OCI-LY1 (cell line): ENCODE measurements around the gene CS.

Source experiments
- H2AFZ ChIP-seq: fragments of 200-600 bp; sonication (generic), shearing (Covaris generic); 2 replicates; pipeline ENCODE4 v1.6.0; 2014; ENCODE audit warnings: antibody characterized with exemption, mild to moderate bottlenecking, low read length
- H3F3A ChIP-seq: fragments of 200-600 bp; sonication (generic), shearing (Covaris generic); 2 replicates; pipeline ENCODE4 v1.6.0; 2014; ENCODE audit warnings: mild to moderate bottlenecking, antibody characterized with exemption, low read length, moderate library complexity; ENCODE audit not compliant: insufficient read depth
- H3K27ac ChIP-seq: fragments of 200-600 bp; sonication (generic); 2 replicates; pipeline ENCODE4 v1.5.1; 2014; ENCODE audit warnings: low read length, mixed run types, mild to moderate bottlenecking, low read depth; ENCODE audit not compliant: poor library complexity, severe bottlenecking
- H3K27me3 ChIP-seq: fragments of 200-600 bp; sonication (generic); 2 replicates; pipeline ENCODE4 v1.6.0; 2014; ENCODE audit warnings: antibody characterized with exemption, mild to moderate bottlenecking, low read length, moderate library complexity; ENCODE audit not compliant: insufficient read depth
- H3K36me3 ChIP-seq: fragments of 200-600 bp; sonication (generic); 2 replicates; pipeline ENCODE4 v1.6.1; 2014; ENCODE audit warnings: mild to moderate bottlenecking, antibody characterized with exemption, low read length, moderate library complexity, mixed read lengths; ENCODE audit not compliant: insufficient read depth
- H3K4me1 ChIP-seq: fragments of 200-600 bp; sonication (generic); 2 replicates; pipeline ENCODE4 v1.5.1; 2014; ENCODE audit warnings: mild to moderate bottlenecking, low read length, moderate library complexity; ENCODE audit not compliant: insufficient read depth, severe bottlenecking
- H3K4me2 ChIP-seq: fragments of 200-600 bp; sonication (generic), shearing (Covaris generic); 2 replicates; pipeline ENCODE4 v1.6.1; 2014; ENCODE audit warnings: low read length
- H3K4me3 ChIP-seq: fragments of 200-600 bp; sonication (generic); 2 replicates; pipeline ENCODE4 v1.5.1; 2014; ENCODE audit warnings: low read length, low read depth, mild to moderate bottlenecking, mixed read lengths; ENCODE audit not compliant: poor library complexity, severe bottlenecking
- H3K79me2 ChIP-seq: fragments of 200-600 bp; shearing (Covaris generic); 2 replicates; pipeline ENCODE4 v1.6.1; 2016; ENCODE audit warnings: mixed run types, low read length, mixed read lengths; ENCODE audit not compliant: insufficient read depth
- H3K9ac ChIP-seq: fragments of 200-600 bp; sonication (generic), shearing (Covaris generic); 2 replicates; pipeline ENCODE4 v1.6.1; 2014; ENCODE audit warnings: mild to moderate bottlenecking, low read length, mixed read lengths
- H3K9me2 ChIP-seq: fragments of 200-600 bp; sonication (generic), shearing (Covaris generic); 2 replicates; pipeline ENCODE4 v1.6.1; 2014; ENCODE audit warnings: low read depth, mild to moderate bottlenecking, low read length, mixed read lengths
- H3K9me3 ChIP-seq: fragments of 200-600 bp; shearing (Covaris generic); 2 replicates; pipeline ENCODE4 v1.6.1; 2014; ENCODE audit warnings: low read length, mixed read lengths
- H4K20me1 ChIP-seq: fragments of 200-600 bp; sonication (generic), shearing (Covaris generic); 2 replicates; pipeline ENCODE4 v1.6.0; 2016; ENCODE audit warnings: mild to moderate bottlenecking, low read length; ENCODE audit not compliant: insufficient read depth
- CTCF ChIP-seq: fragments of 200-600 bp; sonication (generic), shearing (Covaris generic); IDR thresholded peaks from 2 replicates; pipeline ENCODE4 v1.5.1; 2017; ENCODE audit warnings: mild to moderate bottlenecking, antibody characterized with exemption, low read length, moderate library complexity, mixed read lengths
- EZH2 ChIP-seq: fragments of 200-600 bp; sonication (generic), shearing (Covaris generic); IDR thresholded peaks from 2 replicates; pipeline ENCODE4 v1.8.0; 2017; ENCODE audit warnings: borderline replicate concordance, mixed run types, mild to moderate bottlenecking, antibody characterized with exemption, low read length, moderate library complexity, mixed read lengths

CS gene

GRCh38 chr12:56223571-56224101 lies 76.5 kb downstream of the CS start:
- Histone ChIP-seq H3K4me3 (peak overlapping the region; percentile 84), H3K9ac (peak overlapping the region; percentile 75), H3K9me2 (no peaks in the 10 kb centered on the region)

DNA sequence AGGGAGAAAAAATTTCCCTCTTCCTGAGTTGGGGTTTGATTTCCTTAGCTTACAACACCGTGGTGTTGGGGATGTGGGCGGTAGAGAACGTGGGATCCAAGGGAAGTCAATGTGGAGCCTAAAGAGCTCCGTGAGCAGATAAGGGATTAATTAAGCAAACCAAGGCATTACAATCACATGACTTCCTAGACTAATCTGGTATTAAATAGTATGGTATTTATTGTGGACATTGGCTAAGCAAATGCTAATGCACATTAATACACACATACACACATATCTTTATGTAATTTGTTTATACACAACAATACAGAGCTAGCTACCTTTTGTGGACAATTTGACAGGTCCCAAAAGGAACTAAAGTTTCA lies 77.6 kb downstream of the CS start:
- TF ChIP-seq CTCF (no peak), EZH2 (no peak)
- H3K9ac ChIP-seq, result peak overlapping the region; percentile 75
- peak overlapping the region; percentile 95 for H3K4me2 ChIP-seq

More at GRCh38 chr12:56223571-56224101, 76.5 kb downstream of the CS start:
- Histone ChIP-seq H2AFZ (peak overlapping the region; percentile 12; the same call in 1 of the 2 replicates), H4K20me1 (no peaks in the 10 kb centered on the region), H3K9me3 (no peaks in the 10 kb centered on the region), H3K4me1 (peaks cover 42% of the 10 kb centered on the region), H3K36me3 (no peaks in the 10 kb centered on the region), H3K4me2 (peak overlapping the region; percentile 95), H3K27ac (peak overlapping the region; percentile 84), H3K27me3 (no peaks in the 10 kb centered on the region), H3F3A (no peaks in the 10 kb centered on the region), H3K79me2 (0 out of 2 replicates have a peak, but pooled peaks cover 5% of the 10 kb centered on the region)
- TF ChIP-seq EZH2, result no peak
- no peak for TF ChIP-seq CTCF

GRCh38 chr12:56221757-56222530 lies 78.2 kb downstream of the CS start, which contains the start of gene RNF41:
Gene RNF41 (minus strand): TSS chr12:56221922. CDS start chr12:56214047, 7,875 bp downstream.
- Histone ChIP-seq H2AFZ (no peak within 1 kb of the TSS), H3K4me3 (peak within 1 kb of the TSS; percentile 84), H3K9me2 (no peaks in the 10 kb centered on the region), H3K27me3 (no peaks in the 10 kb centered on the region), H3K79me2 (0 out of 2 replicates have a peak, but pooled peaks cover 5% of the 10 kb centered on the region), H3K9ac (peak within 1 kb of the TSS; percentile 75), H3K9me3 (no peaks in the 10 kb centered on the region), H3K27ac (peak within 1 kb of the TSS; percentile 84), H3F3A (no peaks in the 10 kb centered on the region), H3K4me1 (peaks cover 42% of the 10 kb centered on the region), H4K20me1 (no peaks in the 10 kb centered on the region), H3K36me3 (peaks cover 6% of the 10 kb centered on the region; the same call in 1 of the 2 replicates), H3K4me2 (peak within 1 kb of the TSS; percentile 95)
- TF ChIP-seq CTCF, result no peak
- no peak for TF ChIP-seq EZH2

More for the DNA sequence above, 77.6 kb downstream of the CS start:
- Histone ChIP-seq H3K27me3 (no peaks in the 10 kb centered on the region), H3K4me1 (peaks cover 42% of the 10 kb centered on the region), H4K20me1 (no peaks in the 10 kb centered on the region), H3K9me2 (no peaks in the 10 kb centered on the region), H3K4me3 (peak overlapping the region; percentile 84), H3K27ac (peak overlapping the region; percentile 84), H3K79me2 (0 out of 2 replicates have a peak, but pooled peaks cover 5% of the 10 kb centered on the region), H3K36me3 (peaks cover 4% of the 10 kb centered on the region; the same call in 1 of the 2 replicates), H3K9me3 (no peaks in the 10 kb centered on the region), H3F3A (no peaks in the 10 kb centered on the region), H2AFZ (no peak overlapping the region)
